GM12878 (cell line): ENCODE results near the gene ADGRV1. TPM values are rescaled to one million over a fixed set of nuclear protein-coding genes. Genes with fewer than 3 reads are reported as not detected.

Experiments used
- ATAC-seq: fragments of 200-7000 bp; cut with Tn5 transposase; 3 replicates; pipeline ENCODE4 v1.9.1; 2020; ENCODE audit warnings: mild to moderate bottlenecking, moderate library complexity
- BruUV-seq: library from RNA; stranded (reverse); fragments of 400-500 nt; replicated peaks from 2 replicates; lab custom pipeline; 2021; lab: Mats Ljungman, UMichigan
- CTCF ChIA-PET: fragments of 300-600 bp; sonication (Branson Sonifier 250); formaldehyde crosslinking; extraction: SDS; loops from one replicate; lab custom pipeline; 2021; ENCODE audit warnings: inconsistent platforms; lab: Yijun Ruan, JAX
- POLR2A ChIA-PET: fragments of 350-600 bp; formaldehyde crosslinking; extraction: SDS; loops from one replicate; lab custom pipeline; 2021; ENCODE audit warnings: inconsistent platforms; lab: Charles Lee
- RAD21 ChIA-PET: fragments of 300-600 bp; sonication (Branson Sonifier 250); formaldehyde crosslinking; loops from one replicate; lab custom pipeline; 2023; ENCODE audit warnings: antibody characterized with exemption; ENCODE audit not compliant: unreplicated experiment; lab: Charles Lee
- SMC1A ChIA-PET: fragments of 300-600 bp; sonication (Branson Sonifier 250); formaldehyde crosslinking; loops from one replicate; lab custom pipeline; 2023; ENCODE audit not compliant: unreplicated experiment, uncharacterized antibody; lab: Charles Lee
- DNase-seq: peaks from one replicate; pipeline ENCODE4 v3.0.0-alpha.2; 2011; ENCODE audit warnings: low read depth, low spot score
- FAIRE-seq: peaks from 3 replicates; lab custom pipeline; 2011; peaks lifted over from hg19 to GRCh38; lab: Jason Lieb, UNC
- H2AFZ ChIP-seq: 2 replicates; pipeline ENCODE4 v1.6.0; 2011; ENCODE audit warnings: low read depth, low read length, control low read depth; ENCODE audit not compliant: control insufficient read depth
- H3K27ac ChIP-seq: 2 replicates; pipeline ENCODE4 v1.5.1; 2011; ENCODE audit warnings: control low read depth; ENCODE audit not compliant: control insufficient read depth, insufficient read depth
- H3K27me3 ChIP-seq, 2 experiments: replicated peaks in 1 of 2; 2 replicates each; pipeline versions ENCODE4 v1.6.0 to v1.6.1; 2011; ENCODE audit warnings: low read length in 1 of 2; ENCODE audit not compliant: control insufficient read depth in 2 of 2, insufficient read depth in 2 of 2
- H3K36me3 ChIP-seq, 2 experiments: 2 replicates each; pipeline ENCODE4 v1.5.1; 2011; ENCODE audit warnings: low read length in 1 of 2; ENCODE audit not compliant: control insufficient read depth in 2 of 2, insufficient read depth in 2 of 2
- H3K4me1 ChIP-seq: 2 replicates; pipeline ENCODE4 v1.6.1; 2011; ENCODE audit warnings: mild to moderate bottlenecking, low read length, moderate library complexity, mixed read lengths; ENCODE audit not compliant: control insufficient read depth, insufficient read depth
- H3K4me2 ChIP-seq: 2 replicates; pipeline ENCODE4 v1.6.0; 2011; ENCODE audit warnings: control low read depth; ENCODE audit not compliant: control insufficient read depth, insufficient read depth
- H3K4me3 ChIP-seq: fragments of 200-600 bp; sonication (generic); 2 replicates; pipeline ENCODE4 v1.5.1; 2016
- H3K79me2 ChIP-seq: 2 replicates; pipeline ENCODE4 v1.6.0; 2011; ENCODE audit warnings: low read length; ENCODE audit not compliant: control insufficient read depth, insufficient read depth
- H3K9ac ChIP-seq: 2 replicates; pipeline ENCODE4 v1.8.0; 2011; ENCODE audit warnings: low read length, control low read depth, mixed read lengths; ENCODE audit not compliant: control insufficient read depth, insufficient read depth
- H3K9me3 ChIP-seq: replicated peaks from 3 replicates; pipeline ENCODE4 v1.5.1; 2011; ENCODE audit warnings: mild to moderate bottlenecking, low read length; ENCODE audit not compliant: control insufficient read depth, insufficient read depth
- H4K20me1 ChIP-seq: 2 replicates; pipeline ENCODE4 v1.6.0; 2011; ENCODE audit not compliant: control insufficient read depth, insufficient read depth
- EED ChIP-seq: sonication (generic); IDR thresholded peaks from 2 replicates; pipeline ENCODE4 v1.6.1; 2016; ENCODE audit warnings: antibody characterized with exemption, low read depth
- EZH2 ChIP-seq: IDR thresholded peaks from 2 replicates; pipeline ENCODE4 v1.6.1; 2012; ENCODE audit warnings: low read depth, mild to moderate bottlenecking, control low read depth, inconsistent platforms, low read length, borderline replicate concordance; ENCODE audit not compliant: control insufficient read depth
- HDAC6 ChIP-seq: fragments of 200-600 bp; sonication (generic); IDR thresholded peaks from one replicate; pipeline ENCODE4 v1.8.0; 2017; ENCODE audit warnings: antibody characterized with exemption; ENCODE audit not compliant: unreplicated experiment
- MYC ChIP-seq: IDR thresholded peaks from 2 replicates; pipeline ENCODE4 v1.6.1; 2011; ENCODE audit warnings: mild to moderate bottlenecking, low read length, moderate library complexity, inconsistent platforms; ENCODE audit not compliant: insufficient read depth, insufficient replicate concordance, insufficient read length, severe bottlenecking
- NFIC ChIP-seq: IDR thresholded peaks from 2 replicates; pipeline ENCODE4 v1.6.1; 2012; ENCODE audit warnings: low read depth, mild to moderate bottlenecking, inconsistent platforms, low read length, moderate library complexity
- NFYB ChIP-seq: IDR thresholded peaks from 2 replicates; pipeline ENCODE4 v1.6.1; 2011; ENCODE audit warnings: low read depth, mild to moderate bottlenecking, low read length, improper control_type of control experiment, moderate library complexity; ENCODE audit not compliant: insufficient read depth
- POLR2A ChIP-seq: IDR thresholded peaks from 2 replicates; pipeline ENCODE4 v1.6.1; 2011; ENCODE audit warnings: low read depth, mild to moderate bottlenecking, low read length
- RAD51 ChIP-seq: fragments of 450-650 bp; IDR thresholded peaks from 2 replicates; pipeline ENCODE4 v1.6.1; 2016; ENCODE audit warnings: moderate library complexity, mild to moderate bottlenecking, inconsistent platforms
- RUNX3 ChIP-seq: IDR thresholded peaks from 2 replicates; pipeline ENCODE4 v1.6.1; 2012; ENCODE audit warnings: low read length, inconsistent platforms
- SIX5 ChIP-seq: IDR thresholded peaks from 2 replicates; pipeline ENCODE4 v1.6.1; 2011; ENCODE audit warnings: mild to moderate bottlenecking, low read depth, low read length, moderate library complexity; ENCODE audit not compliant: severe bottlenecking
- TCF3 ChIP-seq: IDR thresholded peaks from 2 replicates; pipeline ENCODE4 v1.6.1; 2012; ENCODE audit warnings: low read depth, mild to moderate bottlenecking, low read length, borderline replicate concordance; ENCODE audit not compliant: insufficient read depth
- ZNF24 ChIP-seq: fragments of 450-650 bp; IDR thresholded peaks from 2 replicates; pipeline ENCODE4 v1.6.1; 2017; ENCODE audit warnings: antibody characterized with exemption, mild to moderate bottlenecking
- WGBS: methylation state at CpG from one replicate; pipeline ENCODE4 v1.1.6; 2016; ENCODE audit warnings: low lambda C conversion rate; ENCODE audit not compliant: insufficient replicate concordance, insufficient coverage; ENCODE audit errors: missing lambda C conversion rate; 5-methylcytosine and 5-hydroxymethylcytosine counted together
- in situ Hi-C: fragments of 300-500 bp; cut with MboI; formaldehyde crosslinking; loops from 9 replicates; pipeline ENCODE4 v1.14.3; 2018; ENCODE audit warnings: mixed read lengths
- intact Hi-C: fragments of 100-400 bp; cut with micrococcal nuclease; formaldehyde crosslinking; loops from one replicate; pipeline ENCODE4 v1.14.2; 2022; ENCODE audit not compliant: unreplicated experiment
- polyA plus RNA-seq, 11 experiments: library from polyadenylated mRNA; depleted of rRNA in 4 of 11; unstranded in 6 of 11; stranded (reverse) in 5 of 11; fragments of >200 nt; fragmentation: Nextera tagmentation in 4 of 11; fragmentation: Illumina TruSeq in 1 of 11; extraction: Ambion mirVana in 4 of 11; extraction: Trizol in 1 of 11; gene quantifications; 1 replicate in 1 of 11; 2 replicates in 10 of 11; pipeline versions ENCODE4 v1.2.1 to v1.2.3, GENCODE V29; 2011 to 2016; ENCODE audit warnings: inconsistent platforms in 2 of 11, missing spikeins in 2 of 11, low read depth in 1 of 11
- total RNA-seq, 4 experiments: library from RNA; depleted of rRNA in 3 of 4; stranded (reverse); fragments of >200 nt in 3 of 4; fragmentation: Illumina TruSeq in 1 of 4; extraction: Trizol in 1 of 4; gene quantifications; 2 replicates each; pipeline versions ENCODE4 v1.2.1 to v1.2.3, GENCODE V29; 2013 to 2021
- TF ChIP-seq, protein P1 (sequence below): fragments of 450-650 bp; IDR thresholded peaks from 2 replicates; pipeline ENCODE4 v1.6.1; 2017; ENCODE audit warnings: antibody characterized with exemption, mild to moderate bottlenecking, moderate library complexity
- TF ChIP-seq, protein P2 (sequence below): fragments of 450-650 bp; IDR thresholded peaks from 2 replicates; pipeline ENCODE4 v1.6.1; 2016; ENCODE audit warnings: mild to moderate bottlenecking

Gene ADGRV1
- total and polyA plus RNA-seq, 10 of the 15 experiments (the other 5 are each of a cell fraction or from before 2014, with no cell fraction given) = 0.04 to 8.1 (median 0.16) TPM; not detected in 1

DNA sequence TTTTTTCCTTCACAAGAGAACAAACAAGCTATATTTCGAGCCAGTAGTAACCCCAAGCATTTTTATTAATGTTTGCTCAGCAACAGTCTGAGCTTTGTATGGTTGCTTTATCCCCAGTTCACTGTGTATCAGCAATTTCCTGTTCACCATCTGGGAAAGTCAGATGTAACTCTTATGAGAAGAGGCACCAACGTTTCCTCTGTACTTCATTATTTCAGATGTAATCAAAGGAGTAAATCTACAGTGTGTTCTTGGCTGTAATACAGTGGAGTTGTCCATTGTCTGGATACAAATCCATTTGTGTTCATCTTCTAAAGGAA, 484.3 kb downstream of the ADGRV1 start:
- CTCF ChIA-PET = no interaction called here
- H3K4me3 ChIP-seq = no peak overlapping the region
- RAD21 ChIA-PET = interaction anchor here (0.6 kb wide), 1 partner anchor 755 kb away, joined by 3 read pairs; no protein-coding TSS in a partner anchor
- no peak for ATAC-seq
- H2AFZ ChIP-seq = no peak overlapping the region
- H3K79me2 ChIP-seq = no peaks in the 10 kb centered on the region
- BruUV-seq = no TSS peak
- no peak for DNase-seq
- H3K9me3 ChIP-seq = no peaks in the 10 kb centered on the region; the same call in 2 of the 3 replicates
- WGBS = 3% methylated on average over 2 of the region's 2 CpGs
- intact Hi-C loops = no loop called here
- H3K27ac ChIP-seq = no peak overlapping the region
- no peak overlapping the region for H3K9ac ChIP-seq
- TF ChIP-seq ZNF24 (no peak), EED (no peak), EZH2 (no peak), NFIC (no peak), SIX5 (no peak), RUNX3 (no peak), HDAC6 (no peak), NFYB (no peak), POLR2A (no peak), RAD51 (no peak), TCF3 (no peak), MYC (no peak)
- TF ChIP-seq, protein P1, sequence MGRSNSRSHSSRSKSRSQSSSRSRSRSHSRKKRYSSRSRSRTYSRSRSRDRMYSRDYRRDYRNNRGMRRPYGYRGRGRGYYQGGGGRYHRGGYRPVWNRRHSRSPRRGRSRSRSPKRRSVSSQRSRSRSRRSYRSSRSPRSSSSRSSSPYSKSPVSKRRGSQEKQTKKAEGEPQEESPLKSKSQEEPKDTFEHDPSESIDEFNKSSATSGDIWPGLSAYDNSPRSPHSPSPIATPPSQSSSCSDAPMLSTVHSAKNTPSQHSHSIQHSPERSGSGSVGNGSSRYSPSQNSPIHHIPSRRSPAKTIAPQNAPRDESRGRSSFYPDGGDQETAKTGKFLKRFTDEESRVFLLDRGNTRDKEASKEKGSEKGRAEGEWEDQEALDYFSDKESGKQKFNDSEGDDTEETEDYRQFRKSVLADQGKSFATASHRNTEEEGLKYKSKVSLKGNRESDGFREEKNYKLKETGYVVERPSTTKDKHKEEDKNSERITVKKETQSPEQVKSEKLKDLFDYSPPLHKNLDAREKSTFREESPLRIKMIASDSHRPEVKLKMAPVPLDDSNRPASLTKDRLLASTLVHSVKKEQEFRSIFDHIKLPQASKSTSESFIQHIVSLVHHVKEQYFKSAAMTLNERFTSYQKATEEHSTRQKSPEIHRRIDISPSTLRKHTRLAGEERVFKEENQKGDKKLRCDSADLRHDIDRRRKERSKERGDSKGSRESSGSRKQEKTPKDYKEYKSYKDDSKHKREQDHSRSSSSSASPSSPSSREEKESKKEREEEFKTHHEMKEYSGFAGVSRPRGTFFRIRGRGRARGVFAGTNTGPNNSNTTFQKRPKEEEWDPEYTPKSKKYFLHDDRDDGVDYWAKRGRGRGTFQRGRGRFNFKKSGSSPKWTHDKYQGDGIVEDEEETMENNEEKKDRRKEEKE = no peak
- TF ChIP-seq, protein P2, sequence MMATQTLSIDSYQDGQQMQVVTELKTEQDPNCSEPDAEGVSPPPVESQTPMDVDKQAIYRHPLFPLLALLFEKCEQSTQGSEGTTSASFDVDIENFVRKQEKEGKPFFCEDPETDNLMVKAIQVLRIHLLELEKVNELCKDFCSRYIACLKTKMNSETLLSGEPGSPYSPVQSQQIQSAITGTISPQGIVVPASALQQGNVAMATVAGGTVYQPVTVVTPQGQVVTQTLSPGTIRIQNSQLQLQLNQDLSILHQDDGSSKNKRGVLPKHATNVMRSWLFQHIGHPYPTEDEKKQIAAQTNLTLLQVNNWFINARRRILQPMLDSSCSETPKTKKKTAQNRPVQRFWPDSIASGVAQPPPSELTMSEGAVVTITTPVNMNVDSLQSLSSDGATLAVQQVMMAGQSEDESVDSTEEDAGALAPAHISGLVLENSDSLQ = no peak
- TF ChIP-seq, all 136 proteins: peak for 0
- no peaks in the 10 kb centered on the region for H3K4me1 ChIP-seq
- no peaks in the 10 kb centered on the region for H4K20me1 ChIP-seq
- no peaks in the 10 kb centered on the region for H3K36me3 ChIP-seq
- no peaks in the 10 kb centered on the region for H3K27me3 ChIP-seq
- no peak for FAIRE-seq
- SMC1A ChIA-PET = no interaction called here
- H3K4me2 ChIP-seq = no peak overlapping the region
- POLR2A ChIA-PET = no interaction called here
- in situ Hi-C loops = no loop called here
